HL-60 (cell line): ENCODE data around the gene GTF2H2.
"Not testable (repeated sequence)": the region's sequence is repeated elsewhere in the genome, so short reads cannot be mapped to it uniquely, and the experiment has no call there.

Experiments used
- DNase-seq, 2 experiments: peaks; one replicate each; pipeline ENCODE4 v3.0.0-alpha.2; 2010 to 2020; ENCODE audit warnings: low read depth in 1 of 2, low spot score in 1 of 2
- H3K27ac ChIP-seq: fragments of 250-450 bp; sonication (Bioruptor Pico); replicated peaks from 2 replicates; pipeline ENCODE4 v1.5.1; 2020; ENCODE audit warnings: mild to moderate bottlenecking, moderate library complexity
- H3K27me3 ChIP-seq: fragments of 250-450 bp; sonication (Bioruptor Pico); 2 replicates; pipeline ENCODE4 v1.5.1; 2021; ENCODE audit warnings: mild to moderate bottlenecking, moderate library complexity; ENCODE audit not compliant: insufficient read depth, poor library complexity, severe bottlenecking
- H3K4me3 ChIP-seq: replicated peaks from 2 replicates; pipeline ENCODE4 v1.5.1; 2011; ENCODE audit warnings: mild to moderate bottlenecking, control low read depth, low read length; ENCODE audit not compliant: insufficient read depth
- GABPA ChIP-seq: IDR thresholded peaks from 2 replicates; pipeline ENCODE4 v1.6.1; 2012; ENCODE audit warnings: low read depth
- POLR2AphosphoS5 ChIP-seq: IDR thresholded peaks from 2 replicates; pipeline ENCODE4 v1.6.1; 2012; ENCODE audit warnings: low read depth
- SPI1 ChIP-seq: IDR thresholded peaks from 2 replicates; pipeline ENCODE4 v1.6.1; 2012; ENCODE audit warnings: low read depth, mild to moderate bottlenecking, borderline replicate concordance
- TF ChIP-seq, protein P1 (sequence below): IDR thresholded peaks from 2 replicates; pipeline ENCODE4 v1.6.1; 2012; ENCODE audit warnings: low read depth; ENCODE audit not compliant: insufficient replicate concordance
- TF ChIP-seq, protein P2 (sequence below): IDR thresholded peaks from one replicate; pipeline ENCODE4 v1.5.1; 2011; ENCODE audit warnings: low read length, control low read depth, inconsistent platforms; ENCODE audit not compliant: insufficient read depth

Gene GTF2H2

DNA sequence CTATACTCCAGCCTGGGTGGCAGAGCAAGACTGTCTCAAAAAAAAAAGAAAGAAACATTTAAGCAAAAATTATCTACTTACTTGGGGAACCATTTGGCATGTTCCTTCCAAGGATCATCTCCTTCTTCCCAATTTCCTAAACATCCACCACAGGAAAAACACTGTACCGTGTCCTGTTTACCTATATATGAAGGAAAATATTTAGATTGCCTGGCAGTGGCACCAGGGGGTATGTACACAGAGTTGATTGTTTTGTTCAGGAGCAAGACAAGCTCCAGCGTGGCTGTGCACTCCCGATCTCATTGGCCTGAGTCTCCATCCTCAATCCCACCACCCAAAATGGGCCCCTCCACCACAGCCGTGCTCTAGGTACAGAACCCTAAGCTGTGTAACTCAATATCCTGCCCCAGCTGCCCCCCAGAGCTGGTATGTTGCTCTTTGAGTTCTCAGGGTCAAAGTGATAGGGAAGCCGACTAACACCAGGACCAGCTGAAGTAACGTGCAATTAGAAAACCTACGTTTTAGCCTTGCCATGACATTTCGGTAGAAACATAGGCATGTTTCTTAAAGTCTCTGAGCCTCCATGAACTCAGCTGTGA lies 56.2 kb downstream of the GTF2H2 start:
- Histone ChIP-seq H3K27me3 (no peaks in the 10 kb centered on the region), H3K27ac (no peak overlapping the region), H3K4me3 (no peak overlapping the region)
- TF ChIP-seq SPI1 (no peak), GABPA (no peak), POLR2AphosphoS5 (no peak)
- TF ChIP-seq, protein P1, sequence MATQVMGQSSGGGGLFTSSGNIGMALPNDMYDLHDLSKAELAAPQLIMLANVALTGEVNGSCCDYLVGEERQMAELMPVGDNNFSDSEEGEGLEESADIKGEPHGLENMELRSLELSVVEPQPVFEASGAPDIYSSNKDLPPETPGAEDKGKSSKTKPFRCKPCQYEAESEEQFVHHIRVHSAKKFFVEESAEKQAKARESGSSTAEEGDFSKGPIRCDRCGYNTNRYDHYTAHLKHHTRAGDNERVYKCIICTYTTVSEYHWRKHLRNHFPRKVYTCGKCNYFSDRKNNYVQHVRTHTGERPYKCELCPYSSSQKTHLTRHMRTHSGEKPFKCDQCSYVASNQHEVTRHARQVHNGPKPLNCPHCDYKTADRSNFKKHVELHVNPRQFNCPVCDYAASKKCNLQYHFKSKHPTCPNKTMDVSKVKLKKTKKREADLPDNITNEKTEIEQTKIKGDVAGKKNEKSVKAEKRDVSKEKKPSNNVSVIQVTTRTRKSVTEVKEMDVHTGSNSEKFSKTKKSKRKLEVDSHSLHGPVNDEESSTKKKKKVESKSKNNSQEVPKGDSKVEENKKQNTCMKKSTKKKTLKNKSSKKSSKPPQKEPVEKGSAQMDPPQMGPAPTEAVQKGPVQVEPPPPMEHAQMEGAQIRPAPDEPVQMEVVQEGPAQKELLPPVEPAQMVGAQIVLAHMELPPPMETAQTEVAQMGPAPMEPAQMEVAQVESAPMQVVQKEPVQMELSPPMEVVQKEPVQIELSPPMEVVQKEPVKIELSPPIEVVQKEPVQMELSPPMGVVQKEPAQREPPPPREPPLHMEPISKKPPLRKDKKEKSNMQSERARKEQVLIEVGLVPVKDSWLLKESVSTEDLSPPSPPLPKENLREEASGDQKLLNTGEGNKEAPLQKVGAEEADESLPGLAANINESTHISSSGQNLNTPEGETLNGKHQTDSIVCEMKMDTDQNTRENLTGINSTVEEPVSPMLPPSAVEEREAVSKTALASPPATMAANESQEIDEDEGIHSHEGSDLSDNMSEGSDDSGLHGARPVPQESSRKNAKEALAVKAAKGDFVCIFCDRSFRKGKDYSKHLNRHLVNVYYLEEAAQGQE = no peak
- TF ChIP-seq, protein P2, sequence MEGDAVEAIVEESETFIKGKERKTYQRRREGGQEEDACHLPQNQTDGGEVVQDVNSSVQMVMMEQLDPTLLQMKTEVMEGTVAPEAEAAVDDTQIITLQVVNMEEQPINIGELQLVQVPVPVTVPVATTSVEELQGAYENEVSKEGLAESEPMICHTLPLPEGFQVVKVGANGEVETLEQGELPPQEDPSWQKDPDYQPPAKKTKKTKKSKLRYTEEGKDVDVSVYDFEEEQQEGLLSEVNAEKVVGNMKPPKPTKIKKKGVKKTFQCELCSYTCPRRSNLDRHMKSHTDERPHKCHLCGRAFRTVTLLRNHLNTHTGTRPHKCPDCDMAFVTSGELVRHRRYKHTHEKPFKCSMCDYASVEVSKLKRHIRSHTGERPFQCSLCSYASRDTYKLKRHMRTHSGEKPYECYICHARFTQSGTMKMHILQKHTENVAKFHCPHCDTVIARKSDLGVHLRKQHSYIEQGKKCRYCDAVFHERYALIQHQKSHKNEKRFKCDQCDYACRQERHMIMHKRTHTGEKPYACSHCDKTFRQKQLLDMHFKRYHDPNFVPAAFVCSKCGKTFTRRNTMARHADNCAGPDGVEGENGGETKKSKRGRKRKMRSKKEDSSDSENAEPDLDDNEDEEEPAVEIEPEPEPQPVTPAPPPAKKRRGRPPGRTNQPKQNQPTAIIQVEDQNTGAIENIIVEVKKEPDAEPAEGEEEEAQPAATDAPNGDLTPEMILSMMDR = no peak
- no peak for DNase-seq

GRCh38 chr5:71006983-71007382 lies 60.5 kb downstream of the GTF2H2 start:
- not testable (repeated sequence) for H3K4me3 ChIP-seq, H3K27ac ChIP-seq, DNase-seq, H3K27me3 ChIP-seq
